H54 (cell line): ENCODE results near the gene FRRS1L.

Source experiments
- DNase-seq: peaks from one replicate; pipeline ENCODE4 v3.0.0; 2011; ENCODE audit warnings: low spot score, mixed read lengths; ENCODE audit not compliant: insufficient read length
- FAIRE-seq: peaks from 3 replicates; lab custom pipeline; 2011; peaks lifted over from hg19 to GRCh38; lab: Jason Lieb, UNC
- POLR2A ChIP-seq: IDR thresholded peaks from 2 replicates; pipeline ENCODE4 v1.6.1; 2011; ENCODE audit warnings: low read depth, mild to moderate bottlenecking, low read length

The FRRS1L gene

DNA sequence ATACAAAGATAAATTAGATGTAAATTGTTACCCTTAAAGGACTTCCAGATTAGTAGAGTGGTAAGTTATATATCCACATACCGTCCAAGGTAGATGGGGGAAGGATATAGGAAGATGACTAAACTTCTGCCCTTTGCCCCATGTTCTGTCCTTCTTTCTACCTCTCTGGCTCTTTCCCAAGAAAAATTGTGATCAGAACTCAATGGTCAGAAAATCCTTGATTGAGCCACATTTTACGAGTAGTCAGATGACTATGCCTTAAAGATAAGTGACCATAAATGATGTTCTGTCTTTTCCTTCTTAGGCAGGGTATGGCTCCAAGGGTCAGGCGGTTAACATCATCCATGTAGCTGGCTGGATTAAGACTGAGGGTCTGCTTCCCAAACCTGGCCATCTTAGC lies 4.4 kb downstream of the FRRS1L start:
- no peak for FAIRE-seq
- no peak for TF ChIP-seq POLR2A

DNA sequence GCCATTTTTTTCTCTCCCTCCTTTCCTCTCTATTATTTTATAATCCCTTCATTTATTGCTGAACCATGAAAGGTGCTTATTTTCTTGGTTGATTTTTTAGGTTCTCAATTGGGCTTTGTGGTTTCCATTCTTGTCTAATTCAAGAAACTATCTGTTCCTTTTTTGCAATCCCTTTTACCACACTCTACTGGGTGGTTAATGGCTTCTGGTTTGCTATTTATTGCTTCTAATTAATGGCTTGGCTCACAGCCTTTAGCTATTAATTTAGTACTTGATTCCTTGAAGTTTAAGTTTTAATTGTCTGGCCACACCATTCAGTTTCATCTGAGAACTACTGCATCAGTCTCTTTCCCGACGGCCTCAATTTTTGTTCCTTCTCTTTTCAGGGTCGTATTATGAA lies 5.6 kb downstream of the FRRS1L start:
- no peak for DNase-seq
- no peak for FAIRE-seq
- TF ChIP-seq POLR2A = no peak

More for the DNA sequence above, 4.4 kb downstream of the FRRS1L start:
- DNase-seq = no peak

DNA sequence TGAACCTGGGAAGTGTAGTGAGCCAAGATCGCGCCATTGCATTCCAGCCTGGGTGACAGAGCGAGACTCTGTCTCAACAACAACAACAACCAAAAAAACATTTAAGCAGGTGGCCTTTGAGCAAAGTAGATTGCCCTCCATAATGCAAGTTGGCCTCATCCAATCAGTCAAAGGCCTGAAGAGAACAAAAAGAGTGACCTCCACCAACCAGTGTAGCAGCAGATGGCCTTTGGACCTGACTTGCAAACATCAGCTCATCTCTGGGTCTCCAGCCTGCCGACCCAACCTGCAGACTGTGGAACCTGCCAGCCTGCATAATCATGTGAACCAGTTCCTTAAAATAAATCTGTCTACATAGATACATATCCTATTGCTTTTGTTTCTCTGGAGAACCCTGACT lies 7.5 kb downstream of the FRRS1L start:
- no peak for TF ChIP-seq POLR2A
- no peak for DNase-seq
- no peak for FAIRE-seq

DNA sequence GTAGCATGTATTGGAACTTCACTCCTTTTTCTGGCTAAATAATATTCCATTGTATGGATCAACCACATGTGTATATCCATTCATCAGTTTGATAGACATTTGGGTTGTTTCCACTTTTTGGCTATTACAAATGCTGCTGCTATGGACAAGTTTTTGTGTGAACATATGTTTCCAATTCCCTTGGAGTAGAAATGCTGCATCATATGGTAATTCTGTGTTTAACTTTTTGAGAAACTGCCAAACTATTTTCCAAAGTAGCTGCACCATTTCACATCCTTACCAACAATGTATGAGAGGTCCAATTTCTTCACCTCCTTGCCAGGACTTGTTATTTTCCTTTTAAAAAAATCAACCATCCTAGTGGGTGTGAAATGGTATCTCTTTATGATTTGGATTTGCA lies 8.4 kb downstream of the FRRS1L start:
- FAIRE-seq = no peak
- TF ChIP-seq POLR2A = no peak
- no peak for DNase-seq

DNA sequence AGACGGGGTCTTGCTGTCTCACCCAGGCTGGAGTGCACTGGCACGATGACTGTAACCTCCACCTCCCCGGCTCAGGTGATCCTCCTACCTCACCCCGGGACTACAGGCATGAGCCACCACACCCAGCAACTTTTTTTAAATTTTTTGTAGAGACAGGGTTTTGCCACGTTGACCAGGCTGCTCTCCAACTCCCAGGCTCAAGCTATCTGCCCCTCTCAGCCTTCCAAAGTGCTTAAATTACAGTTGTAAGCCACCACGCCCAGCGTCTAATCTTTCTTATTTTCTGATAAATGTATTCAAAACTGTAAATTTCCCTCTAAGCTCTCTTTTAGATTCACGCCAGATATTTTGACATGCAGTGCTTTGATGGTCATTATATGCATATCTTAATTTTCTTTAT lies 10.3 kb downstream of the FRRS1L start:
- FAIRE-seq (no peak), DNase-seq (no peak)
- no peak for TF ChIP-seq POLR2A

DNA sequence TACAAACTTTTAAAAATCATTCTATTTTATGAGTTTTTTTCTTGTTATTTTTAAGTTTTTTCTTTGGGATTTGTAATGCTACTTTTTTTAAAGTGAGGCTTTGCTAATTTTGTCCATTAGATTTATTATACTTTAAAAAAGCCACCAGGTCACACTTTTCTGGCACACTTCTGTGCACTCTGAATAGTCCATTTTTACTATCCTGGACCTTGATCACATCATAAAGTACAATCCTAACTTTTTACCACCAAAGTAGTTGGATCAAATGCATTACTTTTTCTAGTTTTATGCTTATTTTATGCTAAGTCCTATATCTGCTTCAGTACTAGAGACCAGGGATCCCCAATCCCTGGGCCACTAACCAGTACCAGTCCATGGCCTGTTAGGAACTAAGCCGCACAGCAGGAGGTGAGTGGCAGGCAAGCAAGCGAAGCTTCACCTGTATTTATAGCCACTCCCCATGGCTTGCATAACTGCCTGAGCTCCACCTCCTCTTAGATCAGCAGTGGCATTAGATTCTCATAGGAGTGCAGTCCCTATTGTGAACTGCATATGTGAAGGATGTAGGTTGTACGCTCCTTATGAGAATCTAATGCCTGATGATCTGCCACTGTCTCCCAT lies 16.0 kb downstream of the FRRS1L start:
- FAIRE-seq = no peak
- no peak for DNase-seq
- no peak for TF ChIP-seq POLR2A

DNA sequence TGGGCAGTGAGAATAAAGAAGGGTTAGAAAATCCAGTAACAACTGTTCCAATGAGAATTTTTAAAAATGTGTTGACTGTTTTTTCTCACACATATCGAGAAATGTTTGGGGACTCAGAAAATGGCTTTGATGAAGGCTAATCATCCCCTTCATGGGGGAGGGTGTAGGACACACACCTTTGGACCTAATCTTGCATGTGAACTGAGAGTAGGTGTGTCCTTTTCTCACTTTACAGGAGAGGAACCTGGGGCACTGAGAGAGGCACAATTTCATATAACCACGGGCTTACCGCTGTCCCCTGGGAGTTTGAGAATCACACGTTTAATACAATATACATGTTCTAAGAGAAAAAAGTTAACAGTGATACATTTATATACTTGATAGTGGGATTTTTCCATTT lies 17.3 kb downstream of the FRRS1L start:
- DNase-seq (no peak), FAIRE-seq (no peak)
- TF ChIP-seq POLR2A = no peak

DNA sequence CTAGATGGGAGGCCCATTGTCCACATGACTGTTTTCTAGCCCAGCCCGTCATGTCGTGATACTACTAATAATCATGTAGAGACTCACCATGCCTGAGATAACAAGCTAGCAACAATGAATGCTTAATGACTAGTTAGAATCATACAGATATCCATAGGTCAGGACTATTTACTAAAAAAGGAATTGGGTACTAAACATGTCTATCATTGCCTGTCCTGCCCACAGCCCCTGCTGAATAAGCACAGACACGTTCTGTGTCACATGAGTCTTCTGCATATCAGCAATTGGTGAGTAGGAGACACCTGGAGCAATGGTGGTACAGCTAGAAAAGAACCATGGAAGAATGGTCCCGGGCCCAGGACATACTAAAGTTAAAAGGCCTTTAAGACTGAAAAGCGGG lies 18.0 kb downstream of the FRRS1L start:
- no peak for TF ChIP-seq POLR2A
- no peak for FAIRE-seq
- DNase-seq = no peak

DNA sequence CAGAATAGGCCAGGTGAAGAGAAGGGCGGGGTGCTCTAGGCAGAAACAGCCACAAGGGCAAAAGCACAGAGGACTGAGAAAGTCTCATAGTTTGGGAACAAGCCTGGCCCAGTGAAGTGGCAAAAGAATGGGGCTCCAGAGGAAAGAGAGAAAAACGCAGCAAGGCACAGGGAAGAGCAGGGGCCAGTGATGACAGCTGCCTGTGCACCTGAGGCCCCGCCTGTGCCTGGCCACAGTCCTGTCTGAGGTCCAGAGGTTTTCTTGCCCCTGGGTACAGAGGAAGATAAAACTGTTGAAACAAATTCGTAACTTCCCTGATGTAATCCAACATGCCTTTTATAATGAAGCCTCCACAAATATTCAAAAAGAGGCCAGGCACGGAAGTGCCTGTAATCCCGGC lies 22.0 kb downstream of the FRRS1L start:
- no peak for DNase-seq
- FAIRE-seq = no peak
- TF ChIP-seq POLR2A = no peak

DNA sequence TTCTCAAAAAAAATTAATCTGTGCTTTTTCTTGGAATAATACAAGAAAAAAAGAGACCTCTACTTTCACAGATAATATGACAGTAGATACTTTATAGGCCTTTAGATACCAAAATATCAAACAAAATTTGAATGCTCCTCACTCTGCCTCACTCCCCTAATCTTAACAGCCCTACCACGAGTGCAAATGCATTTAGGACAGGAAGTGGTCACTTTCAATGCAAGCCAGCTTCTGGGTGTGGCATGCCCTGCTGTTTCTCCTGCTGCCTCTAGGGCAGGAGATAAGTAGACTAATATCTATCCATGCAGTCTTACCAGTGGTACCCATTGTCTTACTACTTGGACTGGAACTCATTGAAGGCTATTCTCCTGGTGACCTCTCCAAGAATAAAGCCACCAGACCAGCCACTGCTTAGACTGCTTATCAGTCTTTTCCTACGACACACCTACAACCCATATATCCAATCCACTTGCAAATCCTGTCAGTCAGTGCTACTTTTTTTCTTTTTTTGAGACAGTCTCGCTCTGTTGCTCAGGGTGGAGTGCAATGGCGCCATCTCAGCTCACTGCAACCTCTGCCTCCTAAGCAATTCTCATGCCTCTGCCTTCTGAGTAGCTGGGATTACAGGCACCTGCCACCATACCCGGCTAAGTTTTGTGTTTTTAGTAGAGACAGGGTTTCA lies 23.0 kb downstream of the FRRS1L start:
- TF ChIP-seq POLR2A = no peak
- FAIRE-seq (peak; percentile 99), DNase-seq (peak; percentile 91)

DNA sequence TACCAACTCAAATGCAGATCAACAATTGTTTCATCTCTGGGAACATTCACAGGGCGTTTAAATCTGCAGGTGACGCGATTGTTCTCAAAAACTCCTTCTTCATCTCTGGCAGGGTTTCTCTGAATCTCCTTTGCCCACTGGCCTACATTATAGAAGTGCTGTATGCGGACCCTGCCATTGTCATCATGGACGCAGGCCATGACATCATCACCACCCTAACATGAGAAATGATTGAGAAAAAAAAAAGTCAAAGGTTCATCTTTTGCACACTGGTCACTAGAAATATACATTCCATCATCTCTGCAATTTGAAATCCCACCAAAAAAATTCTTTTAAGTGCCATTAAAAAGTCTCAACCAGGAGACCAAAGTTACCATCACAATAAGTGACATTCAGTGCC lies 25.7 kb downstream of the FRRS1L start:
- no peak for TF ChIP-seq POLR2A
- no peak for FAIRE-seq
- DNase-seq = no peak

DNA sequence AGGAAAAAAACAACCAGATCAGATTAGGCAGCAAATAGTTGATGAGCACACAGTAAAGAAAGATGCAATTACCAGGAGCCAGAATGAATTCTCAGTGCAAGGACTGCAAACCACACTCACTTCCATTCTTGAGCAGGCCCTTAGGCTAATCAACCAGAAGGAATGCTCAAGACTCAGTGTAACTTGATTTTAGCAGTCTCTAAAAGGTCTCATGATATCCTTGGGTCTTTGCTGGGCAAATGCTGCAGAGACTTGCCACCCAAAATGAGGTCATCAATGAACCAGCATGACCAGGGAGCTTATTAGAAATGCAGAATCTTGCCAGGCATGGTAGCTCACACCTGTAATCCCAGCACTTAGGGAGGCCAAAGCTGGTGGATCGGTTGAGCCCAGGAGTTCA lies 27.2 kb downstream of the FRRS1L start:
- no peak for FAIRE-seq
- DNase-seq = no peak

DNA sequence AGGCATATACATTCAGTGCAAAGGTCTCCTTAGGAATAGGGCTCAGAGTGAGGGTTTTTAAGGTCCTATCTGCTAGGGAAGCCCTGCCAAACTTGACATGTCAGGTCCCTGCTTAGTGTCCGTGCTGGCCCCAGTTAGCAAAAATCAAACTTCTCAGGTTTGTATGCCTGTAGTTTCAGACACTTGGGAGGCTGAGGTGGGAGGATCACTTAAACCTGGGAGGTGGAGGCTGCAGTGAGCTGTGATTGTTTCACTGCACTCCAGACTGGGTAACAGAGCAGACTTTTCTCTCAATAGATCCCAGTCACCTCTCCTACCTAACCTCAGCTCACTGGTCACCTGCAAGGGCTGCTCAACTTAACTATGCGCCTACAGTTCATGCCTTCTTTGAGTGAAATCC lies 28.6 kb downstream of the FRRS1L start:
- no peak for DNase-seq
- FAIRE-seq = no peak
- TF ChIP-seq POLR2A = no peak

More for the DNA sequence above, 27.2 kb downstream of the FRRS1L start:
- TF ChIP-seq POLR2A = no peak

DNA sequence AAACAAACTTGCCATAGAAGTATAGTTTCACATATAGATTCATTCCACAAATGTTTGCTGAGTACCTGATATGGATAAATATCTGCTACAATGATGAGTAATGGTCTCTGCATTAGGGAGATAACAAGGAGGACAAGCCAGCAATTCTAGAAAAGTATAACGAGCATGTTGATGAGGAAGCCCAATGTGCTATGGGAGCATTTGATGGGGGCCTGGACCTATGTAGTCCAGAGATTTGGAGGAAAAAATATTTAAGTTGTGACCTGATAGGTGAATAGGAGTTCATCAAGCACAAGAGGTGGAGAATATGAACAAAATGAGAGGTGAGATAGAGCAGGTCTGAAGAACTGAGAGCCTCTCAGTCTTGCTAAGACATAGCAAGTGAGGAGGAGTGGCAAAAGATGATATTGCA lies 32.9 kb downstream of the FRRS1L start:
- peak; percentile 64 for FAIRE-seq
- TF ChIP-seq POLR2A = no peak
- no peak for DNase-seq

DNA sequence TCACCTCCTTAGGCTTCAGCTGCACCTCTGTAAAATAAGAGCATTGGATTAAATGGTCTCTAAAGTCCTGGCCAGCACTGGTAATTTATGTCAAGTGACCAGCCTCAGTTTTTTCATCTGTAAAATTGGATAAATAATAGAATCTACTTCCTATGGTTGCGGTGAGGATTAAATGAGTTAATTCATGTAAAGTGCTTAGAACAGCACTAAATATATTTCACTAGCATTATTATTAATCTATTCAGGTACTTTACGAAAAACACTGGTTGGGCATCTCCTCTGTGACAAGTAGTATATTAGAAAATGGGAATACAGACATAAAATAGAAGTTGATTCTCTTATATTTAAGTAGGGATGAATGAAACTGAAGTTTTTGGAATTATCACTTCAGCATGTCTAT lies 33.5 kb downstream of the FRRS1L start:
- TF ChIP-seq POLR2A = no peak

More for the DNA sequence above, 33.5 kb downstream of the FRRS1L start:
- FAIRE-seq (no peak), DNase-seq (no peak)
